GM18861 (cell line): ENCODE results near the gene PICK1.
"Not testable (repeated sequence)": the region's sequence is repeated elsewhere in the genome, so short reads cannot be mapped to it uniquely, and the experiment has no call there.

Source experiments
- ATAC-seq: cut with Tn5 transposase; IDR thresholded peaks from one replicate; pipeline ENCODE4 v1.9.1; 2021; ENCODE audit not compliant: unreplicated experiment

Gene PICK1

GRCh38 chr22:38073150-38074130 lies 16.2 kb downstream of the PICK1 start:
- ATAC-seq, result no peak

- ATAC-seq, result no peak
Observed at GRCh38 chr22:38074181-38075104, 17.2 kb downstream of the PICK1 start.

DNA sequence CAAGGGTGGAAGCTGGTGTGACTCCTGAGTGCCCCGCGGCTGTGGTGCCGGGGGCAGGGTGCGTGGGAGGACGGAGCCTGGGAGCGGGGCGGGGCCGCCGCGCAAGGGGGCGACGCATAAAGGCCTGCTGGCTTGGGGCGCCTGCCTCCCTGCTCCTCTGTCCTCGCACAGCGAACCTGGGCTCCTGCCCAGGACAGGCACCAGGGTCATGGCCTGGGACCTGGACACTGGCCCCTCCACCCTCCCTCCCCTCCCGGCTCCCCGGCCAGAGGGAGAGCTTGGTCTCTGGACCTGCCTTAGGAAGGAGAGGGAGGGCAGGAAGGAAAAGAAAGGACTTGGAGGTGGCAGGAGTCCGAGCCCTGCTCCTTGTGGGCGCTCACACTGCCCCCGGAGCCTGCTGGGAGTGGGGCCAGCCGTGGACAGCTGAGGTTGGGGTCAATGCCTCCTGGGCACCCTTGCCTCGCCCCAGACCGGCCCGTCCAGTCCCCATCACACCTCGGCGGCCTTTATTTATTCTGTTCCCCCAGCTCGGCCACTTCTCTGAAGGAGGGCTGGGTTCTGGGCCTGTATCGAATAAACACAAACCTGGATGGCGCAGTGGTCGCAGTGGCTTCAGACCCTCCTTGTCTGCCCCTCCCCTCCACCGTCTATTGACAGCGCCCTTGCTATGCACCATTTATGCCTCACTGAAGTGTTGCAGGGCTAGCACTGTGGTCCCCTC lies 18.1 kb downstream of the PICK1 start:
- ATAC-seq, result no peak

DNA sequence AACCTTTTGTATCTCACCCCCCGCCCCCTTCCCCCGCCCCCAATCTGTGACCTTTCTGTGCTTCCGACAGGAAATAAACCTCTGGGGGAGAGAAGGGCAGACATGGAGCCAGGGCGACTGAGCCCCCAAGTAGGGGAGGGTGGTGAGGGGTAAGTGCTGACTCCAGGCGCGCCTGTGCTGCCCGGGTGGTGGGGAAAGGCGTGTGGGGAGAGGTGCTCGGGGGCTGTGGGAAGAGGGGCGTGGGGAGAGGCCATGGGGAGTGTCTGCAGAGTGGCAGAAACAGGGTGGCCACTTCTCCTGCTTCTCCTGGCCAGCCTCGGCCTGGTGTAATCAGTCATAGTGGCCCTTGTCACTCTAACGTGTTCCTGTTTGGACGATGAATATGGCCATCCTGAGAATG lies 18.8 kb downstream of the PICK1 start:
- no peak for ATAC-seq

GRCh38 chr22:38077096-38077495 lies 19.9 kb downstream of the PICK1 start:
- no peak for ATAC-seq

- ATAC-seq, result no peak
Observed at GRCh38 chr22:38077595-38077994, 20.4 kb downstream of the PICK1 start.

- ATAC-seq, result no peak
Observed at GRCh38 chr22:38078046-38078840, 21.0 kb downstream of the PICK1 start.

- not testable (repeated sequence) for ATAC-seq
Observed at GRCh38 chr22:38079208-38079607, 22.0 kb downstream of the PICK1 start.

DNA sequence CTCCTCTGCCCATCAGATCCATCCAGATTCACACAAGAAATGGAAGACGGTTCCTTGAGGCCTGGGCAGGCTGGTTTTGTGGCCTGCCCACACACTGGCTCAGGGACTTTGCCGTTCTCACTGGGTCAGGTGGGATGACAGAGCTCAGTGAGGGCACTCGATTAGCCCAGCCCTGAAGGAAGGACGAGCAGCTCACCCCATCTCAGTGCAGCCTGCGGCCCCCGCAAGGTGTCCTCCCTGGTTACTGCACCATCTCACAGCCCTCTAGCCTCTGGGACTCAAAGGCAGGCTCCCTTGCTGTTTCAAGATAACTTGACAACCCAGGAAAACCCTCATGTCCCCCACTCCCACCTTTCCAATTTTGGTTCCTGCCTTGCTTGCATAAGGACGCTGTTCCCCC lies 22.6 kb downstream of the PICK1 start:
- ATAC-seq, result no peak

DNA sequence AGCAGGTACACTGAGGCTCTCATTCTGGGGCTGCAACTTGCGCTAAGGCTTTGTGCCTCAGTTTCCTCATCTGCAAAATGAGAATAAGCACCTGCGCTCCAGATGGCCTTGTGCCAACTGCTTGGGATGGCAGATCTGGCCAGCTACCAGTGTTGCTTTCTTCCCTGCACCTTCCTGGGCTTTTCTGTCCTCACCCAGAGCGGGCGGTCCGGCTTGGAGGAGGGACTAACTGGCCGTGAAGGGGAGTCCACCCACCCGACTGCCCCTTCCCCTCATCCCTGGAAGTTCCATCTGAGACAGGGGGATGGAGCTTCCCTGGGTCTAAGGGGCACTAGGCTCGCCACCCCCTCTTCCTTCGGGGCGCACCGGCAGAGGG lies 23.3 kb downstream of the PICK1 start:
- ATAC-seq, result no peak

DNA sequence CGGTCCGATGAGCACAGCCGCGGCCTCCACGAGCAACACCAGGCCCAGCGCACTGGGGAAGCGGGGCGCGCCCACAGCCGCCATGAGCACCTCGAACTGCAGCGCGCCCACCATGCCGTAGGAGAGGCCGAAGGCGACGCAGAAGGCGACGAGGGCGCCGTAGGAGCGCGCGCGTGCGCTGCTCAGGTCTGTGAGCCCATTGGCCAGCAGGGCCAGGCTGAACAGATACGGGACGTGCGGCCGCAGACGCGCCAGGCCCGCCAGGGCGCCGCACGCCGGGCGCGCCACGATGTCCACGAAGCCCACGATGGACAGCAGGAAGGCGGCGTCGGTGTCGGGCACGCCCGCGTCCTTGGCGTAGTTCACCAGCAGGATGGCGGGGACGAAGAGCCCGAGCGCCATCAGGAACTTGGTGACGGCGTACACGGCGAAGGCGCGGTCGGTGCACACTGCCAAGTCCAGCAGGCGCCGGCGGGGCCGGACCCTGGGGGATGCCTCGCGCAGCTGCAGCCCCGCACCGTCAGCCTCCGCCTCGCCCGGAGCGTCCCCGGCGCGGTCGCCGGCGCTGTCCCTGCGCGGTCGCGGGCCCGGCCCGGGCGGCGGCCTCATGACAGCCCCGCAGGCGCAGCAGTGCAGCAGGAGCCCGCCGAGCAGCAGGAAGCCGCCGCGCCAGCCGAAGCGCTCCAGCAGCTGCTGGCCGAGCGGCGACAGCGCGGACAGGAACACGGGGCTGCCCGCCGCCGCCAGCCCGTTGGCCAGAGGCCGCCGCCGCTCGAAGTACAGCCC lies 23.8 kb downstream of the PICK1 start:
- no peak for ATAC-seq

DNA sequence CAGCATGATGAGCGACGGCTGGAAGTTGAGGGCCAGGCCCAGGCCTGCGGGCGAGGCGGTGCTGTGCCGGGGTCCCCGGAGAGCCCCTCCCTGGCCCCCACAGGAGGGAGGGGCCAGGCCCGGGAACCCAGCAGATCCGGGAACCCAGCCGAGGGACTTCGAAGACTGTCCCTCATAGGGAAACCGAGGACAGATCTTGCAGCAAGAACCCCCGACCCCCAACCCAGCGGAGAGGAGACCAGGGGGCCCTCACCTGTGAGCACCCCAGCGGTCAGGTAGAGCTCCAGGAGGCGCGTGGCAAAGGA lies 24.4 kb downstream of the PICK1 start:
- no peak for ATAC-seq

GRCh38 chr22:38081941-38082828 lies 25.0 kb downstream of the PICK1 start:
- no peak for ATAC-seq

- no peak for ATAC-seq
Observed at GRCh38 chr22:38082986-38083710, 25.9 kb downstream of the PICK1 start.

DNA sequence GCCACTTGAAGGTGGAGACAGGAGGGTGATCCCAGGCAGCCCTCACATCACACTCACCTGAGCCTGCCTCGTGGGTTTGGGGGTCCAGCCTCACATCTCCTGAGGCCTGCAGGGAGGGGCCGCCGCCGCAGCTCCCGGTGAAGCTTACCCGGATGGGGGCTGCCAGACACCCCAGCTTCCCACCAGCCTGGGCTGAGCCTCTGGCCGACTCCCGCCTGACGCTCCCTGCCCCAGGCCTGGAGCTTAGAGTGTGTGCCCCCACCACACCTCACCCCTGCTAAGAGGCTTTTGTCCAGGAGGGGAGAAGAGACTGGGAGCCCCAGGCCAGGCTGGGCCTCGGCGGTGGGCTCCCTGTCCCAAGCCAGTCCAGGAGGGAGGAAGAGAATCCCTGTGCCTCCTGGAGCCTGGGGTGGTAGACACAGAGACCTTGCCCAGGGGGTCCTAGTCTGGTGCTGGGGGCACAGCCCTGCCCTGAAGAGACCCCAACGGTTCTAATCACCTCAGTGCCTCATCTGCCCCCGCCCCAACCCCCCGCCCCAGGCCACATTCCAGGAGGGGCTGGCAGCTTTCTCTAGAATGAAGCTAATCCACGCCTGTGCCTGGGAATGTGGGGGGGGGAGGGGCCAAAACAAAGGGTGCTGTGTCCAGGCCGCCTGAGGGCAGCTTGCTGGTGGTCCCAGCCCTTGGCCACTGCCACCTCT lies 26.9 kb downstream of the PICK1 start, which contains the start of gene SLC16A8:
SLC16A8 (minus strand) TSS at position 254 of the 701 bp plus-strand sequence. CDS start 1,311 bp downstream, outside the sequence.
- ATAC-seq, result no peak

DNA sequence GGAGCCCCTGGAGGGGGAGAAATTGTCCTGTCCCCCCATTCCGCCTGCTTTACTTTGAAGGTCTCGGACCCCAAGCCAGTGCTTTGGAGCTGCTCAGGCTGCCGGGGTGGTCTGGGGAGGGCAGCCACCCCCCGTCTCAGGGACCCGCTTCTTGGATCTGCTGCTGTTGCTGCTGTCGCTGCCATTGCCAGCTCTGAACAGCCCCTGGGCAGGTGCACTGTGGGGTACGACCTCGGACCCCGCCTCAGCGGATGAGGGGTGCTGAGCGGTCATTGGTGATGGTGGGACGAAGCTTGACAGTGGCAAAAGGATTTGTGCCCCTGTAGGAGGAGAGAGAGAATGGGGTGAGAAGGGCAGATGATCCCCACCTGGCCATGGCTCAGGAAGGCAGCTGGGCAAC lies 27.9 kb downstream of the PICK1 start:
- no peak for ATAC-seq

GRCh38 chr22:38085501-38085900 lies 28.3 kb downstream of the PICK1 start:
- no peak for ATAC-seq
